ENCODE results near the gene USP2. TPM values are rescaled to one million over a fixed set of nuclear protein-coding genes. Genes with fewer than 3 reads are reported as not detected.

Gene USP2
- total and polyA plus RNA-seq, 2 of the 8 experiments (the other 6 are each of a cell fraction or from before 2014, with no cell fraction given) = 2.2 to 6.9 TPM

DNA sequence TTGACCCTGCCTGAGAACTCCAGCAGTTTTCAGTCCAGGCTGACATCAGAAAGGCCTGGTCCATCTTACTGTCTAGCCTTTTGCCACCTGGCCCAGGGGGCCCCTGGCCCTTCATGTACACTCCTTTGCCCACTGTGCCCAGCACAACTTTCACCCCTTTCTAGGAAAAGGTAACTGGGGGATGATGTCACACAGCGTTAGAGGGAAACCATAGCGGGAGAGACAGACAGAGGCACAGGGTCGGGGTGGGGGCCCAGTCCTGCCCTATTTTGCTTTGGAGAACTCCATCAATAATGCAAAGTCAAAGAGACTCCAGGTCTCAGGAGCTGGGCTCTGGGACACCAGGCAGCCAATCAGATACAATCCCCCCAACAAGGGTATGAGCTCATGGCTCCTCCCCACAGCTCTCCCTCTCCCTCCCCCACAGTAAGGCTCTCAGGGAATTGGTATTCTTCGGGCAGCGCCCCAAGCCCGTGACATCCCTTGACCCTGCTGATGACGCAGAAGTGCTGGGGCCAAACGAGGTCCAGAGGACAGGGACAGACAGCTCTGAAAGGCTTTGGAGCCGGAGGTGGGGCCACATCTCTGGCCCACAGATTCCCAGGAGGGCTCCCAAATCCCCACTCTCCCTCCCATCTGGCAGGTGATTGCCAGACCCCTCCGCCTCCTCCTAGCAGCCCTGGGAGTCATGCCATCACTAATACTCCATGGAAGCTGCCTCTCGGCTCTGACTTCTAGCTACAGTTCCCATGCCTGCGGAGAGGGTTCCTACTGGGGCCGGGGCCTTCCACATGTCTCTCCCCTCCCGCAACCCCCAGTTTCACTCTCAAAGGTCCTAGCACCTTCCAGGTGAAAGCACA, 5.9 kb downstream of the USP2 start (continued):
- no peak for TF ChIP-seq CBX8 (IDR thresholded peaks at IDR 0.05; ENCODE audit: borderline replicate concordance, low read depth, low read length)
- TF ChIP-seq TAF1 (IDR thresholded peaks at IDR 0.05; ENCODE audit: low read depth, low read length) = no peak
- TF ChIP-seq SP2 (IDR thresholded peaks at IDR 0.05; ENCODE audit: low read length) = no peak
